ENCODE measurements around the gene FAM13C.
"Not testable (repeated sequence)": the region's sequence is repeated elsewhere in the genome, so short reads cannot be mapped to it uniquely, and the experiment has no call there.

FAM13C gene

DNA sequence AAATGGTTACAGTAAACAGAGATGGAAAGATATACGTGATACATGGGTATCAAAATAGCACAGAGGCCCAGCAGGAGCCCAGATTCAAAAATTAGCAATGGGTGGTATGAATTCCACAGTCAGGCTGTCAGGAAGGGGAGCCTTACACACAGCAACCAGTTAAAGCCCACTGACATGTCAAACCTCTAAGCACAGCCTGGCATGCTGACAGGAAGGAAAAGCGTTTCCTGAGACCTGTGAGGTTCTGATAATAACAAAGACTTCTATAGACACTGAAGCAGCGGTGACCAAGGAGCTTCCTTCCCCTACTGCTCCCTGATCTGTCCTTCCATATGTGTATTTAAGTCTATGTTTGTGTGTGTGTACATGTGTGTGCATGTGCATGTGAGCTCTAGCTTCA lies 96.0 kb downstream of the FAM13C start:
- ATAC-seq, result no peak
- Mint-ChIP-seq H3K9me3 (peaks cover 5% of the 10 kb centered on the region), H3K4me1 (no peaks in the 10 kb centered on the region), H3K27me3 (no peaks in the 10 kb centered on the region), H3K4me3 (no peak overlapping the region), H3K27ac (no peak overlapping the region), H3K36me3 (ENCODE audit: low read depth) (no peaks in the 10 kb centered on the region)
- DNase-seq, result no peak

DNA sequence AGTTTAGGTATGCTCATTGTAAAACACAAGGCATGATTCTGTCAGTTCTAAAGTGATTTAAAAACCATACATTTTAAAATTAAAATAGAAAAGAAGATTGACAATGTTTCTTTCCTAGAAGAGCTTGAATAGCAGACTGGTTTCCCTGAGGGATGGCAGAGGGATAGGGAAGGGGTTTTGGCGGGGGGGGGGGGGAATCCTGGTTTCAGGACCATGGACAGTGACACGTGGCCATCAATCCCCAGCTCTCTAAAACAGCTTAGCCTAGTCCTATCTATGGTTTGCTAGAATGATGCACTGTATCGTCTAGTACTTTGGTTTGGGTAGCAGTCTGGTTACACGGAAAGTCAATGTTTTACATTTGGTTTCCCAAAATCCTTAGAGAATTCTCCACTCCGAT lies 97.2 kb downstream of the FAM13C start:
- Mint-ChIP-seq H3K27ac (no peak overlapping the region), H3K4me3 (no peak overlapping the region), H3K36me3 (ENCODE audit: low read depth) (no peaks in the 10 kb centered on the region), H3K9me3 (peaks cover 7% of the 10 kb centered on the region), H3K4me1 (no peaks in the 10 kb centered on the region), H3K27me3 (no peaks in the 10 kb centered on the region)
- ATAC-seq (no peak), DNase-seq (no peak)

DNA sequence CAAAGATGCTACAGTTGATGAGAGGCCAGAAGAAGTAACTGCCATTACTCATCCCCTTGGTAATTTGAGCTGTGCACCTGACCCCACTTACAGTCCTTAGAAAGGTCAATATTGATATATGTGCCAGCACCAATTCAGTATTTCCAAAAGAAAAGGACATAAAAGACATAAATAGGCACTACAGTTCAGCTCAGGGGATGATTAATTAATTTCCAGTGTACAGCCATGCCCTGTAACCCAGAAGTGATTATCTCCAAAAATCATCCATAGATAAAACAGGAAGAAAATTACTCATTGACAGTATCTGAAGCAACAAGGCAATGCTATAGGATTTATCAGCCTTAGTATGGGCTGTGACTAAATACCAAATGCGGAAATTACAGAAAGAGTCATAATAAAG lies 103.5 kb downstream of the FAM13C start:
- Mint-ChIP-seq H3K27ac (no peak overlapping the region), H3K27me3 (peaks cover 2% of the 10 kb centered on the region), H3K4me1 (no peaks in the 10 kb centered on the region), H3K9me3 (peaks cover 6% of the 10 kb centered on the region), H3K36me3 (ENCODE audit: low read depth) (no peaks in the 10 kb centered on the region), H3K4me3 (no peak overlapping the region)
- DNase-seq, result no peak
- no peak for ATAC-seq

DNA sequence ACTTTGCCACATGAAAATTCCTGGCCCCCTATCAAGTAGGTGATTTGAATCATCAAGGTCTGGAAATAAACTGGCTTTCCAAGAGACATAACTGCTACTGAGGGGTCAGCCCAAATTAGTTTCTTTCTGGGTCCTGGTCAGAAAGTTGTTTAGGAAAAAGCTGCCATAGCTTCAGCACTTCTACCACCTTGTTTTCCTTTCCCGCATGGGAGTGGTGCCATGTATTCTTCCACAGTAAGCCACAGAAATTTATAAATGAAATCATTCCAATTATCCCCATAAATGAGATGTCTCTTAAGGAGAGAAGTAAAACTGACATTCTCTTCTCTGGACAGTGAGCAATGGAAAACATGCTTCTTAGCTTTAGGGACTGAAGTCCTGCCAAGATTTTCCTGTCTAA lies 105.1 kb downstream of the FAM13C start:
- Mint-ChIP-seq H3K27ac (no peak overlapping the region), H3K36me3 (ENCODE audit: low read depth) (no peaks in the 10 kb centered on the region), H3K4me1 (no peaks in the 10 kb centered on the region), H3K9me3 (peaks cover 6% of the 10 kb centered on the region), H3K4me3 (no peak overlapping the region), H3K27me3 (peaks cover 2% of the 10 kb centered on the region)
- ATAC-seq, result no peak
- no peak for DNase-seq

DNA sequence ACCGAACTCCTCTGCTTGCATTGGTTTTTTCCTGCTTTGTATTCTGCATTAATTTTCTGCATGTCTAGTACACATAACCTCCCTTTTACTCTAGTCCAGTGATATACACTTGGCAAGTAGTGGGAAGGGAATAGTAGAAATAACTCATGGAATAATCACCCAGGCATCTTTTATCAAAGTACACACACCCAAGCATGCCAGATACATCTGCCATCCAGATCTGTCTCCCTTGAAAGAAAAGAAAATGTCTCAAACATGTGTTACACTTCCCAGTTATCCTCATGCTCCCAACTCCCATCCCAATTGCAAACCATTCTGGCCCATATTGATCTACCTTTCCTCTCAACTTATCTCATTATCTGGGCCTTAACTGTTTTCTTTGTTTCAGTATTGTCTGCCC lies 106.9 kb downstream of the FAM13C start:
- ATAC-seq (no peak), DNase-seq (no peak)
- H3K27me3 Mint-ChIP-seq, result peaks cover 2% of the 10 kb centered on the region
- H3K4me3 Mint-ChIP-seq, result no peak overlapping the region
- H3K9me3 Mint-ChIP-seq, result peaks cover 10% of the 10 kb centered on the region
- H3K4me1 Mint-ChIP-seq, result no peaks in the 10 kb centered on the region
- no peak overlapping the region for H3K27ac Mint-ChIP-seq
- no peaks in the 10 kb centered on the region for H3K36me3 Mint-ChIP-seq (ENCODE audit: low read depth)

DNA sequence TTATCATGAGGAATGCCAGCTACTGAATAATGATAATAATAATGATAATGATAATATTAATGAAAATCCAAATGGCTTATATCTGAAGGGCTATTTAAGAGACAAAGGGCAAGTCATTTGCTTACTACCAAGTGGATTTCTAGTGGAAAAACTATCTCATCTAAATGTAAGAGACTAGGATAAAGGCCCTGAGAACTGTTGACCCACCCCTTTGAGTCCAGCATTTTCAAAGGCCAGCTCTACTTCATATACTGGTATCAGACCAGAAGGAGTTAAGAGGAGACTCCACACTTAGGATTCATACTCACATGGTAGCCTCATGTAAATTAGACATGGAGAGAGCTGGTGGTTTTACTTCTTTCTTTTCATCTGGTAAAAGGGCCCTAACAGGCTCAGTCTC lies 109.9 kb downstream of the FAM13C start:
- Mint-ChIP-seq H3K36me3 (ENCODE audit: low read depth) (no peaks in the 10 kb centered on the region), H3K9me3 (peaks cover 4% of the 10 kb centered on the region), H3K27me3 (no peaks in the 10 kb centered on the region), H3K27ac (no peak overlapping the region), H3K4me1 (no peaks in the 10 kb centered on the region), H3K4me3 (no peak overlapping the region)
- no peak for DNase-seq
- ATAC-seq, result no peak

DNA sequence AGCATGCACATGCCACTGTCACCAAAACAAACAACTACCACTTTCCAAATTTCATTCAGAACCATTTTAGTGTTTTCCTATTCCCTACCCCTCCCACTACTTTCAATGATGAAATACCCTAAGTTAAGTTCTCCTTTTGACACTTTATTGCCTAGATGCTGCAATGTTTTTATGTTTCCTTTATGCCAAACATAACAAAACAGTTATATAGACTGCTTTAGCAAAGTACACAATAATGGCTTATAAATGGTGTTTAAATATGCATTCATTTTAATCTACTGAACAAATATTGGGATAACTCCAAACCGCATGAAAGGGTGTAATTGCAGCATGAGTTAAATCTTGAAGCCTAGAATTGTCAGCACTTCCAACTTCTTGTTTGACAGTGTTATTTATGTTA lies 116.7 kb downstream of the FAM13C start:
- Mint-ChIP-seq H3K27me3 (no peaks in the 10 kb centered on the region), H3K36me3 (ENCODE audit: low read depth) (no peaks in the 10 kb centered on the region), H3K4me3 (no peak overlapping the region), H3K4me1 (no peaks in the 10 kb centered on the region), H3K9me3 (no peaks in the 10 kb centered on the region), H3K27ac (no peak overlapping the region)
- ATAC-seq, result no peak
- no peak for DNase-seq

DNA sequence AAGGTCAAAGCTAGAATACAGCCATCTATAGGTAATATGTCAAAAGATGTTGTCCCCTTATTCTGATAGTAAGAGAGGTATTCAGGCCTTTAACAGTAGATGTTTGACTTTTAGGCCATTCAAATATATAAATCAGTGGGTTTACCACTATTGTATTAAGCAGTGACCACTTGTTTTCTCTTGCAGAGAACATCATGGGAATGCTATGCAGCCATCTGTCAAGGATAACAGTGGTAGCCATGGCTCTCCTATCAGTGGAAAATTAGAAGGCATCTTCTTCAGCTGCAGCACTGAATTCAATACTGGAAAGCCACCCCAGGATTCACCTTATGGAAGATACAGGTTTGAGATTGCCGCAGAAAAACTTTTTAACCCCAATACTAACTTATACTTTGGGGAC lies 117.5 kb downstream of the FAM13C start:
- DNase-seq (no peak), ATAC-seq (no peak)
- H3K4me1 Mint-ChIP-seq, result no peaks in the 10 kb centered on the region
- H3K36me3 Mint-ChIP-seq (ENCODE audit: low read depth), result no peaks in the 10 kb centered on the region
- H3K9me3 Mint-ChIP-seq, result no peaks in the 10 kb centered on the region
- no peaks in the 10 kb centered on the region for H3K27me3 Mint-ChIP-seq
- no peak overlapping the region for H3K27ac Mint-ChIP-seq
- no peak overlapping the region for H3K4me3 Mint-ChIP-seq

DNA sequence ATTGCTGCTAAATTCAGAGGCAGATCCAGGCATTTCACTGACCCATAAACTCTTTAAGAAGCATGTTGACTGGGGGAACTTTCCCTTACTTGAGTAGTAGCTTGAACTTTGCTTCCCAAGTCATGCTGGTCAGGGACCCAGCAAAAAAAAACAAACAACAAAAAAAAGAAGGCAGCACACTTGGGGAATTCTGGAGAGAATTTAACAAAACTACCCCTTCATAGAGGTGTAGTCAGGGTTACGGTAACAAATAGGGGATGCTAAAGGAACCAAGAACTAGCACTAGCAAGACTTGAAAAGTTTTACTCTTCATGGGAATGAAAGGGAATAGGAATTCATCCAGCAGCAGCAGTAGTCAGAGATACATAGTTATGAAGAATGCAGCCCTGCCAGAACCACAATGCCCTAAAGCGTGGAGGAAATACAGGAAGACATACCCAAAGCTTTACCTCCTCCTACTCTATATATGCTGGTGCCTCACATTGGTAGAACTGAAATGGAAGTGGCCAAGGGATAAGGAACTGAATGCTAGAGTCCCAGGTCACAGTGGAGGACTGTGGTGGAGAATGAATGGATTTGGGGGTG lies 118.6 kb downstream of the FAM13C start:
- Mint-ChIP-seq H3K27me3 (no peaks in the 10 kb centered on the region), H3K27ac (no peak overlapping the region), H3K4me3 (no peak overlapping the region), H3K9me3 (no peaks in the 10 kb centered on the region), H3K36me3 (ENCODE audit: low read depth) (no peaks in the 10 kb centered on the region), H3K4me1 (no peaks in the 10 kb centered on the region)
- DNase-seq (no peak), ATAC-seq (no peak)

DNA sequence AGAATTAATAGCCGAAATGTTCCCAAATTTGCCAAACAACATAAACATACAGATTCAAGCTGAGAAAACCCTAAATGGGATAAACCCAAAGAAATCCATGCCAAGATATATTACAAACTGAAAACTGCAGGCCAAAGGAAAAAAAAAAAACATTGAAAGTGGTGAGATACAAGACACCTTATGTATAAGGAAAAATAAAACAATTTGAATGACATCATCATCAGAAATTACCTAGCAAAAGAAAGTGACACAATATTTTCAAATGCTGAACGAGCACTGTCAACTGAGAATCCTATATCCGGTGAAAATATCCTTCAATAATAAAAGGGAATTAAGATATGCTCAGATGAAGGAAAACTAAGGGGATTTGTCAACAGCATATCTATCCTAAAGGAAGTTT lies 119.4 kb downstream of the FAM13C start:
- no peaks in the 10 kb centered on the region for H3K4me1 Mint-ChIP-seq
- H3K27ac Mint-ChIP-seq, result no peak overlapping the region
- H3K27me3 Mint-ChIP-seq, result no peaks in the 10 kb centered on the region
- H3K4me3 Mint-ChIP-seq, result no peak overlapping the region
- ATAC-seq, result no peak
- no peaks in the 10 kb centered on the region for H3K36me3 Mint-ChIP-seq (ENCODE audit: low read depth)
- no peak for DNase-seq
- no peaks in the 10 kb centered on the region for H3K9me3 Mint-ChIP-seq

DNA sequence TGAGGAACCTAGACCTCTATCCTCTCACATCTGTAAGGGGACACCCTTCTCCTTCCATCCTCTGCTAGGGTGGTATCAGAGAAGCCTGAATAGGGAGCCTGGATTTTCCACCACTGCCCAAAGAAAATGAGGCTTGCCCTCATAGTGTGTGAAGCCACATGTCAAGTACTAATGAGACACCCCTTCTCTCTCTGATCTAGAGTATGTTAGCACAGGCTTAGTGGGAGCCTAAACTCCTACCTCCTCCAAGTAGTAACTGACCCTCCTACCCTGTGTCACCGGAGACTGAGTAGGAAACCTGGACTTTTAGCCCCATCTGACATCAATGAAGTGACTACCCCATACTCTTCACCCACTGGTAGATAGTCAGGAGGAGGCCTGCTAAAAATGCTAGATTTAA lies 120.3 kb downstream of the FAM13C start:
- Mint-ChIP-seq H3K27ac (no peak overlapping the region), H3K4me3 (no peak overlapping the region), H3K27me3 (no peaks in the 10 kb centered on the region), H3K4me1 (no peaks in the 10 kb centered on the region), H3K9me3 (no peaks in the 10 kb centered on the region), H3K36me3 (ENCODE audit: low read depth) (no peaks in the 10 kb centered on the region)
- no peak for DNase-seq
- ATAC-seq, result no peak

DNA sequence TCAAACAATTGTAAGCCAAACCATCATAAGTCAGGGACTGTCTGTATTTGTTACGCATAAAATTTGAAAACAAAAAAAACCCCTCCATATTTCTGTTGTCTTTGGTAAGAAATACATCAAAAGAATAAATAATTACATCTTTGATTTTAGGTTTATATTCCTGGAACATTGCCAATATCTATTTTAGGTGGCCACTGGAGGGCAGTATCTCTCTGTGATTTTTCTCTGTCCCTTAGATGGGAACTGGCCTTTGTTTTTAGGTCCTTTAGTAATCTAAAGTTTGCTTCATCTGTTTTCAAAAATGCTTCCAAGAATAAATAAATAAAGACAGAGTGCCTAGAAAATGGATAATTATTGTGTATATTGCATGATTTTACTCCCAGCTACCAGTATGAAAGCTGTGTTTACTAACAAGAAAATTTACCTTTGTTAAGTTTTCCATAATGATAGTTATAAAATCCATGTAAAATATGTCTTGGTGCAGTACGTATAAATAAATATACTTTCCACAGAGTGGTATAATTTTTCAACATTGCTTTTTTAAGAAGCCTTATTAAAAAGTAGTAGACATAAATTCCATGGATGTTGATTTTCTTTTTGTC lies 121.7 kb downstream of the FAM13C start:
- Mint-ChIP-seq H3K27ac (no peak overlapping the region), H3K27me3 (no peaks in the 10 kb centered on the region)
- DNase-seq, result no peak

DNA sequence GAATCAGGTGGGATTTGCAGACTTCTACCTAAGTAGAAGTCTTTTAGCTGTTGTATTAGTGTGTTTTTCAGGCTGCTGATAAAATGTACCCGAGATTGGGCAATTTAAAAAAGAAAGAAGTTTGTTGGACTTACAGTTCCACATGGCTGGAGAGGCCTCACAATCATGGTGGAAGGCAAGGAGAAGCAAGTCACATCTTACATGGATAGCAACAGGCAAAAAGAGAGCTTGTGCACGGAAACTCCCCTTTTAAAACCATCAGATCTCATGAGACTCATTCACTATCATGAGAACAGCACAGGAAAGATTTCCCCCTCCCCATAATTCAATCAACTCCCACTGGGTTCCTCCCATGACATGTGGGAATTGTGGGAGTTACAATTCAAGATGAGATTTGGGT lies 123.2 kb downstream of the FAM13C start:
- H3K36me3 Mint-ChIP-seq (ENCODE audit: low read depth); H3K9me3 Mint-ChIP-seq; H3K27me3 Mint-ChIP-seq; ATAC-seq; H3K27ac Mint-ChIP-seq; DNase-seq; H3K4me3 Mint-ChIP-seq; H3K4me1 Mint-ChIP-seq: not testable (repeated sequence)

More for the DNA sequence above, 121.7 kb downstream of the FAM13C start:
- no peak for ATAC-seq
- no peaks in the 10 kb centered on the region for H3K36me3 Mint-ChIP-seq (ENCODE audit: low read depth)
- no peak overlapping the region for H3K4me3 Mint-ChIP-seq
- no peaks in the 10 kb centered on the region for H3K9me3 Mint-ChIP-seq
- no peaks in the 10 kb centered on the region for H3K4me1 Mint-ChIP-seq

DNA sequence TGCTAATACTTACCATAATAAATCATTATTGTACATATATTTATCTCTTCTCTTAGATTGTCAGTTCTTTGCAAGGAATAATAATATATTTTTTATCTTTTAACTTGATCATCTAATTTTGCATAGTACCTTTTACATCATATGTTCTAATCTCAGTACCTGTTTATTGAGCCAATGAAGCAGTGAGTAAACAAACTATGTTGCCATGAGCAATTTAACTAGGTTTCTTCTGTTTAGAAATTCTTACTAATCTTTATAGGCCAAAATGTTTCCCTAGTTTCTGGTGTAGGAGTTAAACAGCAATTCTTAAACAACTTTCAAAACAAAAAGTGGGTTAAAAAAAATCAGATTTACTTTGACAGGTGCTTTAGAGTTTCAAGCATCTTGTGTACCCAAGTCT lies 124.6 kb downstream of the FAM13C start:
- DNase-seq, result no peak
- Mint-ChIP-seq H3K27ac (no peak overlapping the region), H3K4me3 (no peak overlapping the region), H3K9me3 (no peaks in the 10 kb centered on the region), H3K36me3 (ENCODE audit: low read depth) (no peaks in the 10 kb centered on the region), H3K27me3 (no peaks in the 10 kb centered on the region), H3K4me1 (no peaks in the 10 kb centered on the region)
- no peak for ATAC-seq

DNA sequence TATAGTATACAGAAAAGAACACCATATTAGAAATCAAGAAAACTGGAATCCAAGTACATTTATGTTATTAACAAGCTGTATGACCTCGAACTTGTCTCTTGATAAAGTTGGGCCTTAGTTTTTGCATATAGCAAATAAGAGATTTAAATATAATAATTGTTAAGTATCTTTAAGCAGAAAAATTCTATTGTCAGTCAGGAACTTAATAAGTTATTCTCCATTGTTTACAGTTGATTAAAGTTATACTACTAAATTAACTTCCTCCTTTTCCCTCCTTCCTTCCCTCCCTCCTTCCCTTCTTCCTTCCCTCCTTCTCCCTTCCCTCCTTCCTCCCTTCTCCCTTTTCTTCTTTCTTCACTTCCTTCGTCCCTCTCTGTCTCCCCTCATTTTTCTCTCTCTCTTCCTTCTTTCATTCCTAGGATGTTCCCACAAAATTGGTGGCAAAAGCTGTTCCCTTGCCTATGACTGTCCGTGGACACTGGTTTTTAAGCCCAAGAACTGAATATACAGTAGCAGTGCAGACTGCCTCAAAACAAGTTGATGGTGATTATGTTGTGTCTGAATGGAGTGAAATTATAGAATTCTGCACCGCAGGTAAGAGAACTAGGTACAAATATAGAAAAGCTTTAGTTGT lies 126.2 kb downstream of the FAM13C start:
- Mint-ChIP-seq H3K4me3 (no peak overlapping the region), H3K27ac (no peak overlapping the region), H3K36me3 (ENCODE audit: low read depth) (no peaks in the 10 kb centered on the region), H3K27me3 (no peaks in the 10 kb centered on the region), H3K9me3 (no peaks in the 10 kb centered on the region), H3K4me1 (no peaks in the 10 kb centered on the region)
- DNase-seq (no peak), ATAC-seq (no peak)

All from activated naive CD8-positive, alpha-beta T cell treated with anti-CD3 and anti-CD28 coated beads, Interleukin-2, amount 50 U/mL, for 24 hours (primary cell).